SK-N-SH treated with all-trans-retinoic acid at 6 μM for 48 hours (cell line): ENCODE measurements around the gene KCTD14.

Experiments used
- ATAC-seq: fragments of 200-7000 bp; cut with Tn5 transposase; 3 replicates; pipeline ENCODE4 v1.9.1; 2020; ENCODE audit warnings: mild to moderate bottlenecking, moderate library complexity
- BACH2 ChIP-seq: fragments of 250-450 bp; sonication (Bioruptor Pico); IDR thresholded peaks from 2 replicates; pipeline ENCODE4 v1.9.0; 2021; ENCODE audit warnings: mild to moderate bottlenecking, borderline replicate concordance
- CSDC2 ChIP-seq: fragments of 250-450 bp; sonication (Bioruptor Pico); IDR thresholded peaks from 2 replicates; pipeline ENCODE4 v1.5.0; 2020; ENCODE audit warnings: mild to moderate bottlenecking, moderate library complexity
- GLIS3 ChIP-seq: fragments of 250-450 bp; sonication (Bioruptor Pico); IDR thresholded peaks from 2 replicates; pipeline ENCODE4 v1.5.0; 2020; ENCODE audit warnings: mild to moderate bottlenecking, moderate library complexity
- ISL1 ChIP-seq: fragments of 250-450 bp; sonication (Bioruptor Pico); IDR thresholded peaks from 2 replicates; pipeline ENCODE4 v2.1.2; 2022; ENCODE audit warnings: mild to moderate bottlenecking, moderate library complexity
- OSR1 ChIP-seq: fragments of 250-450 bp; sonication (Bioruptor Pico); IDR thresholded peaks from 2 replicates; pipeline ENCODE4 v1.8.0; 2022; ENCODE audit warnings: moderate library complexity, mild to moderate bottlenecking, inconsistent platforms
- PPARA ChIP-seq: fragments of 250-450 bp; sonication (Bioruptor Pico); IDR thresholded peaks from 2 replicates; pipeline ENCODE4 v1.5.0; 2020; ENCODE audit warnings: mild to moderate bottlenecking, borderline replicate concordance
- RARB ChIP-seq: fragments of 250-450 bp; sonication (Bioruptor Pico); IDR thresholded peaks from 2 replicates; pipeline ENCODE4 v1.8.0; 2021; ENCODE audit warnings: mild to moderate bottlenecking, moderate library complexity
- SNAI2 ChIP-seq: fragments of 250-450 bp; sonication (Bioruptor Pico); IDR thresholded peaks from 2 replicates; pipeline ENCODE4 v1.5.0; 2020; ENCODE audit warnings: mild to moderate bottlenecking, moderate library complexity
- TCF4 ChIP-seq: fragments of 250-450 bp; sonication (Bioruptor Pico); IDR thresholded peaks from 2 replicates; pipeline ENCODE4 v1.8.0; 2021; ENCODE audit warnings: mild to moderate bottlenecking, moderate library complexity, borderline replicate concordance
- TOX ChIP-seq: fragments of 250-450 bp; sonication (Bioruptor Pico); IDR thresholded peaks from 2 replicates; pipeline ENCODE4 v1.8.0; 2021; ENCODE audit warnings: mild to moderate bottlenecking, moderate library complexity, borderline replicate concordance
- ZFP30 ChIP-seq: fragments of 450-650 bp; formaldehyde crosslinking; IDR thresholded peaks from 2 replicates; pipeline ENCODE4 v1.5.0; 2022; ENCODE audit warnings: mild to moderate bottlenecking, moderate library complexity
- ZNF70 ChIP-seq: fragments of 450-650 bp; formaldehyde crosslinking; IDR thresholded peaks from 2 replicates; pipeline ENCODE4 v1.5.0; 2020; ENCODE audit warnings: mild to moderate bottlenecking, moderate library complexity
- ZNF8 ChIP-seq: fragments of 450-650 bp; formaldehyde crosslinking; IDR thresholded peaks from 2 replicates; pipeline ENCODE4 v1.5.0; 2020; ENCODE audit warnings: mild to moderate bottlenecking, moderate library complexity
- TF ChIP-seq, protein P1 (sequence below): fragments of 250-450 bp; sonication (Bioruptor Pico); IDR thresholded peaks from 2 replicates; pipeline ENCODE4 v1.5.1; 2020; ENCODE audit warnings: low read depth, mild to moderate bottlenecking, moderate library complexity
- TF ChIP-seq, protein P2 (sequence below): fragments of 250-450 bp; sonication (Bioruptor Pico); IDR thresholded peaks from 2 replicates; pipeline ENCODE4 v1.5.0; 2020; ENCODE audit warnings: mild to moderate bottlenecking, moderate library complexity
- TF ChIP-seq, protein P3 (sequence below): fragments of 250-450 bp; sonication (Bioruptor Pico); IDR thresholded peaks from 2 replicates; pipeline ENCODE4 v1.8.0; 2020; ENCODE audit warnings: mild to moderate bottlenecking, moderate library complexity, borderline replicate concordance
- TF ChIP-seq, protein P4 (sequence below): fragments of 250-450 bp; sonication (Bioruptor Pico); IDR thresholded peaks from 2 replicates; pipeline ENCODE4 v1.8.0; 2021; ENCODE audit warnings: low read depth, mild to moderate bottlenecking, moderate library complexity, borderline replicate concordance
- TF ChIP-seq, protein P5 (sequence below): fragments of 250-450 bp; sonication (Bioruptor Pico); IDR thresholded peaks from 2 replicates; pipeline ENCODE4 v1.5.1; 2021; ENCODE audit warnings: mild to moderate bottlenecking, moderate library complexity

Gene KCTD14

DNA sequence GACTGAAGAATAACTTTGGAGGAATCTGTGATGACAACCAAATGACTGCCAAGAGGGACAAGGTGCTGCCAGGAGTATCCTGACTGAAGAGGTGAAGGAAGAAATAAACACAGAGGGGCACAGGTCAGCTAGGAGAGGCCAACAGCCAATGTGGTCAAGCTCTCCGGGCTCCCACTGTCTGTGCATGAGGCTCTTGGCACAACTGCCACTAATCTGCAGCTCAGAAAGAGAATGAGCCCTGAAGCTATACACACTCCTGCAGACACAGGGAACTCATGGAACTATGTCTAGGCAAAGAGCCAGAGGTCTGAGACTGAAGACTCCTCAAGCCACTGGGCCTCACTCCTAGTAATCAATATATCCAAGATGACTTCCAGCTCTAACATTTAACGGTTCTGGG, 47.5 kb upstream of the KCTD14 start:
- TF ChIP-seq BACH2 (CRISPR knock-in tag), result no peak
- no peak for TF ChIP-seq ZNF70
- TF ChIP-seq, protein P1, sequence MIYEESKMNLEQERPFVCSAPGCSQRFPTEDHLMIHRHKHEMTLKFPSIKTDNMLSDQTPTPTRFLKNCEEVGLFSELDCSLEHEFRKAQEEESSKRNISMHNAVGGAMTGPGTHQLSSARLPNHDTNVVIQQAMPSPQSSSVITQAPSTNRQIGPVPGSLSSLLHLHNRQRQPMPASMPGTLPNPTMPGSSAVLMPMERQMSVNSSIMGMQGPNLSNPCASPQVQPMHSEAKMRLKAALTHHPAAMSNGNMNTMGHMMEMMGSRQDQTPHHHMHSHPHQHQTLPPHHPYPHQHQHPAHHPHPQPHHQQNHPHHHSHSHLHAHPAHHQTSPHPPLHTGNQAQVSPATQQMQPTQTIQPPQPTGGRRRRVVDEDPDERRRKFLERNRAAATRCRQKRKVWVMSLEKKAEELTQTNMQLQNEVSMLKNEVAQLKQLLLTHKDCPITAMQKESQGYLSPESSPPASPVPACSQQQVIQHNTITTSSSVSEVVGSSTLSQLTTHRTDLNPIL, result no peak
- no peak for TF ChIP-seq SNAI2 (CRISPR knock-in tag)
- no peak for TF ChIP-seq ZFP30 (CRISPR knock-in tag)
- TF ChIP-seq RARB (CRISPR knock-in tag), result no peak
- TF ChIP-seq PPARA (CRISPR knock-in tag), result no peak
- TF ChIP-seq TCF4 (CRISPR knock-in tag), result no peak
- no peak for TF ChIP-seq GLIS3
- no peak for TF ChIP-seq ZNF8 (CRISPR knock-in tag)
- TF ChIP-seq ISL1 (CRISPR knock-in tag), result no peak
- TF ChIP-seq OSR1 (CRISPR knock-in tag), result no peak
- TF ChIP-seq, protein P2, sequence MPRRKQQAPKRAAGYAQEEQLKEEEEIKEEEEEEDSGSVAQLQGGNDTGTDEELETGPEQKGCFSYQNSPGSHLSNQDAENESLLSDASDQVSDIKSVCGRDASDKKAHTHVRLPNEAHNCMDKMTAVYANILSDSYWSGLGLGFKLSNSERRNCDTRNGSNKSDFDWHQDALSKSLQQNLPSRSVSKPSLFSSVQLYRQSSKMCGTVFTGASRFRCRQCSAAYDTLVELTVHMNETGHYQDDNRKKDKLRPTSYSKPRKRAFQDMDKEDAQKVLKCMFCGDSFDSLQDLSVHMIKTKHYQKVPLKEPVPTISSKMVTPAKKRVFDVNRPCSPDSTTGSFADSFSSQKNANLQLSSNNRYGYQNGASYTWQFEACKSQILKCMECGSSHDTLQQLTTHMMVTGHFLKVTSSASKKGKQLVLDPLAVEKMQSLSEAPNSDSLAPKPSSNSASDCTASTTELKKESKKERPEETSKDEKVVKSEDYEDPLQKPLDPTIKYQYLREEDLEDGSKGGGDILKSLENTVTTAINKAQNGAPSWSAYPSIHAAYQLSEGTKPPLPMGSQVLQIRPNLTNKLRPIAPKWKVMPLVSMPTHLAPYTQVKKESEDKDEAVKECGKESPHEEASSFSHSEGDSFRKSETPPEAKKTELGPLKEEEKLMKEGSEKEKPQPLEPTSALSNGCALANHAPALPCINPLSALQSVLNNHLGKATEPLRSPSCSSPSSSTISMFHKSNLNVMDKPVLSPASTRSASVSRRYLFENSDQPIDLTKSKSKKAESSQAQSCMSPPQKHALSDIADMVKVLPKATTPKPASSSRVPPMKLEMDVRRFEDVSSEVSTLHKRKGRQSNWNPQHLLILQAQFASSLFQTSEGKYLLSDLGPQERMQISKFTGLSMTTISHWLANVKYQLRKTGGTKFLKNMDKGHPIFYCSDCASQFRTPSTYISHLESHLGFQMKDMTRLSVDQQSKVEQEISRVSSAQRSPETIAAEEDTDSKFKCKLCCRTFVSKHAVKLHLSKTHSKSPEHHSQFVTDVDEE (CRISPR knock-in tag), result no peak
- TF ChIP-seq, protein P3, sequence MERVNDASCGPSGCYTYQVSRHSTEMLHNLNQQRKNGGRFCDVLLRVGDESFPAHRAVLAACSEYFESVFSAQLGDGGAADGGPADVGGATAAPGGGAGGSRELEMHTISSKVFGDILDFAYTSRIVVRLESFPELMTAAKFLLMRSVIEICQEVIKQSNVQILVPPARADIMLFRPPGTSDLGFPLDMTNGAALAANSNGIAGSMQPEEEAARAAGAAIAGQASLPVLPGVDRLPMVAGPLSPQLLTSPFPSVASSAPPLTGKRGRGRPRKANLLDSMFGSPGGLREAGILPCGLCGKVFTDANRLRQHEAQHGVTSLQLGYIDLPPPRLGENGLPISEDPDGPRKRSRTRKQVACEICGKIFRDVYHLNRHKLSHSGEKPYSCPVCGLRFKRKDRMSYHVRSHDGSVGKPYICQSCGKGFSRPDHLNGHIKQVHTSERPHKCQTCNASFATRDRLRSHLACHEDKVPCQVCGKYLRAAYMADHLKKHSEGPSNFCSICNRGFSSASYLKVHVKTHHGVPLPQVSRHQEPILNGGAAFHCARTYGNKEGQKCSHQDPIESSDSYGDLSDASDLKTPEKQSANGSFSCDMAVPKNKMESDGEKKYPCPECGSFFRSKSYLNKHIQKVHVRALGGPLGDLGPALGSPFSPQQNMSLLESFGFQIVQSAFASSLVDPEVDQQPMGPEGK (CRISPR knock-in tag), result no peak
- TF ChIP-seq, protein P4, sequence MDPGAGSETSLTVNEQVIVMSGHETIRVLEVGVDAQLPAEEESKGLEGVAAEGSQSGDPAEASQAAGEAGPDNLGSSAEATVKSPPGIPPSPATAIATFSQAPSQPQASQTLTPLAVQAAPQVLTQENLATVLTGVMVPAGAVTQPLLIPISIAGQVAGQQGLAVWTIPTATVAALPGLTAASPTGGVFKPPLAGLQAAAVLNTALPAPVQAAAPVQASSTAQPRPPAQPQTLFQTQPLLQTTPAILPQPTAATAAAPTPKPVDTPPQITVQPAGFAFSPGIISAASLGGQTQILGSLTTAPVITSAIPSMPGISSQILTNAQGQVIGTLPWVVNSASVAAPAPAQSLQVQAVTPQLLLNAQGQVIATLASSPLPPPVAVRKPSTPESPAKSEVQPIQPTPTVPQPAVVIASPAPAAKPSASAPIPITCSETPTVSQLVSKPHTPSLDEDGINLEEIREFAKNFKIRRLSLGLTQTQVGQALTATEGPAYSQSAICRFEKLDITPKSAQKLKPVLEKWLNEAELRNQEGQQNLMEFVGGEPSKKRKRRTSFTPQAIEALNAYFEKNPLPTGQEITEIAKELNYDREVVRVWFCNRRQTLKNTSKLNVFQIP, result no peak
- TF ChIP-seq CSDC2 (CRISPR knock-in tag), result no peak
- TF ChIP-seq TOX (CRISPR knock-in tag), result no peak
- ATAC-seq, result no peak

DNA sequence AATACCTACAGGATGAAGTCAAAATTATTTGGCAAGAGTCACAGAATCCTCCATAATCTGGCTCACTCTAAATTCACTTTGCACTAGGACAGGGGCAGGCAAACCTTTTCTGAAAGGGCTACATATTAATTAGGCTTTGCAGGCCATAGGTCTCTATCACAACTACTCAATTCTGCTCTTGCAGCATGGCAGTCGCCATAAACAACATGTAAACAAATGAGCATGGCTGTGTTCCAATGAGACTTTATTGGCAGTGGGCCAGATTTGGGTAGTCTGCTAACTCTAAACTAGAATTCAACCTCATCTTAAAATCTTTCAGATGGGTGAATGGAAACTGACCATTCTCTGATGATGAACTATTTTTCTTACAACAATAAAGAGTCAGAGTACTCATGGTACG, 46.4 kb upstream of the KCTD14 start:
- TF ChIP-seq, protein P5, sequence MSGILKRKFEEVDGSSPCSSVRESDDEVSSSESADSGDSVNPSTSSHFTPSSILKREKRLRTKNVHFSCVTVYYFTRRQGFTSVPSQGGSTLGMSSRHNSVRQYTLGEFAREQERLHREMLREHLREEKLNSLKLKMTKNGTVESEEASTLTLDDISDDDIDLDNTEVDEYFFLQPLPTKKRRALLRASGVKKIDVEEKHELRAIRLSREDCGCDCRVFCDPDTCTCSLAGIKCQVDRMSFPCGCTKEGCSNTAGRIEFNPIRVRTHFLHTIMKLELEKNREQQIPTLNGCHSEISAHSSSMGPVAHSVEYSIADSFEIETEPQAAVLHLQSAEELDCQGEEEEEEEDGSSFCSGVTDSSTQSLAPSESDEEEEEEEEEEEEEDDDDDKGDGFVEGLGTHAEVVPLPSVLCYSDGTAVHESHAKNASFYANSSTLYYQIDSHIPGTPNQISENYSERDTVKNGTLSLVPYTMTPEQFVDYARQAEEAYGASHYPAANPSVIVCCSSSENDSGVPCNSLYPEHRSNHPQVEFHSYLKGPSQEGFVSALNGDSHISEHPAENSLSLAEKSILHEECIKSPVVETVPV (CRISPR knock-in tag), result no peak
- no peak for TF ChIP-seq ZNF8 (CRISPR knock-in tag)
- no peak for TF ChIP-seq SNAI2 (CRISPR knock-in tag)
- TF ChIP-seq RARB (CRISPR knock-in tag), result no peak
- ATAC-seq, result no peak

DNA sequence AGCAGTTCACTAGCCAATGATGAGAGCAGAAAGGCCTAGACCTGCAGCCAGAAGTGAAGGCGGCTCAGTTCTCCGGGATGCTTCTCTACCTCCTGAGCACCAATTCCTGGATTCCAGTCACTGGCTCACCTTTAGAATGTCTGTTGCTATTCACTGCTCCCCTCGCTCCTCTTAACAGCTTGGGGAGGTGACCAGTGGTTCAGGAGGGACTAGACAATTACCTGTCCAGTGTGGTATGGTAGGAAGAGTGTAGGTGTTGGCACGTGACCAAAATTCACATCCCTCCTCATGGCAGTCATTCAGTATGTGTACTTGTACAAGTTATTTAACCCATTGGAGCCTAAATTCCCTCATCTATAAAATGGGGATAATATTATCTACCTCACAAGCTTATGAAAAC, 44.6 kb upstream of the KCTD14 start:
- ATAC-seq, result no peak
- TF ChIP-seq SNAI2 (CRISPR knock-in tag) (no peak), GLIS3 (peak; percentile 9; the same call in 1 of the 2 replicates)
- TF ChIP-seq, protein P3 (CRISPR knock-in tag), result 0 out of 2 replicates have a peak, but pooled peaks have one; percentile 13
- TF ChIP-seq, protein P1, result 0 out of 2 replicates have a peak, but pooled peaks have one; percentile 33
